ENCODE measurements around the gene RANBP17. TPM values are rescaled to one million over a fixed set of nuclear protein-coding genes. Genes with fewer than 3 reads are reported as not detected.

RANBP17 gene
- total RNA-seq, 1 experiment from 2014 or later = 19.0 TPM

- H3K27ac Mint-ChIP-seq (ENCODE audit: low read depth, unreplicated experiment) = no peak overlapping the region
- BruUV-seq (replicated peaks) = no TSS peak
- no peaks in the 10 kb centered on the region for H3K27me3 Mint-ChIP-seq (ENCODE audit: insufficient read depth, unreplicated experiment)
- intact Hi-C loops (cut with micrococcal nuclease) = no loop called here
- no peaks in the 10 kb centered on the region for H3K36me3 Mint-ChIP-seq (ENCODE audit: insufficient read depth, unreplicated experiment)
- no peak for TF ChIP-seq CTCF (IDR thresholded peaks at IDR 0.05; ENCODE audit: unreplicated experiment)
- no peaks in the 10 kb centered on the region for H3K4me1 Mint-ChIP-seq (ENCODE audit: insufficient read depth, unreplicated experiment)
- DNase-seq (ENCODE audit: unreplicated experiment) = no peak
- ChIA-PET POLR2A (no interaction called here), CTCF (no interaction called here)
- no peaks in the 10 kb centered on the region for H3K9me3 Mint-ChIP-seq (ENCODE audit: unreplicated experiment)
- no peak overlapping the region for H3K4me3 Mint-ChIP-seq (ENCODE audit: unreplicated experiment)
These were observed 149.0 kb downstream of the RANBP17 start for GRCh38 chr5:171010816-171011215.

- POLR2A ChIA-PET = interaction anchor here (0.6 to 0.7 kb wide), 4 partner anchors 10 to 92 kb away, joined by 3 to 5 read pairs (median 4); no protein-coding TSS in a partner anchor
- H3K9me3 Mint-ChIP-seq (ENCODE audit: unreplicated experiment) = peaks cover 21% of the 10 kb centered on the region
These were observed 161.7 kb downstream of the RANBP17 start for GRCh38 chr5:171023508-171023907.

GRCh38 chr5:171024084-171024483, 162.3 kb downstream of the RANBP17 start:
- peaks cover 21% of the 10 kb centered on the region for H3K9me3 Mint-ChIP-seq (ENCODE audit: unreplicated experiment)
- intact Hi-C loops (cut with micrococcal nuclease) = no loop called here
- BruUV-seq (replicated peaks) = no TSS peak

More at GRCh38 chr5:171023508-171023907, 161.7 kb downstream of the RANBP17 start:
- intact Hi-C loops (cut with micrococcal nuclease) = no loop called here
- H3K27ac Mint-ChIP-seq (ENCODE audit: low read depth, unreplicated experiment) = no peak overlapping the region
- H3K27me3 Mint-ChIP-seq (ENCODE audit: insufficient read depth, unreplicated experiment) = no peaks in the 10 kb centered on the region
- no TSS peak for BruUV-seq (replicated peaks)
- peaks cover 4% of the 10 kb centered on the region for H3K36me3 Mint-ChIP-seq (ENCODE audit: insufficient read depth, unreplicated experiment)
- no peak for DNase-seq (ENCODE audit: unreplicated experiment)
- H3K4me1 Mint-ChIP-seq (ENCODE audit: insufficient read depth, unreplicated experiment) = no peaks in the 10 kb centered on the region
- H3K4me3 Mint-ChIP-seq (ENCODE audit: unreplicated experiment) = no peak overlapping the region
- CTCF ChIA-PET = interaction anchor here (0.6 kb wide), 1 partner anchor 214 kb away, joined by 3 read pairs; no protein-coding TSS in a partner anchor
- no peak for TF ChIP-seq CTCF (IDR thresholded peaks at IDR 0.05; ENCODE audit: unreplicated experiment)

GRCh38 chr5:171029401-171029800, 167.6 kb downstream of the RANBP17 start:
- intact Hi-C loops (cut with micrococcal nuclease) = no loop called here
- no peak for TF ChIP-seq CTCF (IDR thresholded peaks at IDR 0.05; ENCODE audit: unreplicated experiment)
- no TSS peak for BruUV-seq (replicated peaks)
- Mint-ChIP-seq H3K4me1 (ENCODE audit: insufficient read depth, unreplicated experiment) (no peaks in the 10 kb centered on the region), H3K4me3 (ENCODE audit: unreplicated experiment) (no peak overlapping the region), H3K9me3 (ENCODE audit: unreplicated experiment) (peaks cover 12% of the 10 kb centered on the region), H3K36me3 (ENCODE audit: insufficient read depth, unreplicated experiment) (peaks cover 4% of the 10 kb centered on the region), H3K27me3 (ENCODE audit: insufficient read depth, unreplicated experiment) (no peaks in the 10 kb centered on the region), H3K27ac (ENCODE audit: low read depth, unreplicated experiment) (no peak overlapping the region)
- ChIA-PET POLR2A (no interaction called here), CTCF (no interaction called here)
- DNase-seq (ENCODE audit: unreplicated experiment) = no peak

More at GRCh38 chr5:171024084-171024483, 162.3 kb downstream of the RANBP17 start:
- no peak overlapping the region for H3K4me3 Mint-ChIP-seq (ENCODE audit: unreplicated experiment)
- DNase-seq (ENCODE audit: unreplicated experiment) = no peak
- ChIA-PET CTCF (interaction anchor here (0.6 to 0.7 kb wide), 2 partner anchors 215 to 386 kb away, joined by 3 to 4 read pairs; no protein-coding TSS in a partner anchor), POLR2A (interaction anchor here (0.7 kb wide), 2 partner anchors 11 to 12 kb away, joined by 3 to 5 read pairs; no protein-coding TSS in a partner anchor)
- H3K4me1 Mint-ChIP-seq (ENCODE audit: insufficient read depth, unreplicated experiment) = no peaks in the 10 kb centered on the region
- H3K27ac Mint-ChIP-seq (ENCODE audit: low read depth, unreplicated experiment) = no peak overlapping the region
- no peak for TF ChIP-seq CTCF (IDR thresholded peaks at IDR 0.05; ENCODE audit: unreplicated experiment)
- H3K36me3 Mint-ChIP-seq (ENCODE audit: insufficient read depth, unreplicated experiment) = peaks cover 4% of the 10 kb centered on the region
- no peaks in the 10 kb centered on the region for H3K27me3 Mint-ChIP-seq (ENCODE audit: insufficient read depth, unreplicated experiment)
